Ovary (tissue), 3 donors: ENCODE data around the gene C2orf15.

ENCODE experiments used
- CTCF ChIP-seq, 3 donors: fragments of 450-650 bp in 2 of 3; fragments of 200-600 bp in 1 of 3; IDR thresholded peaks; one replicate each; pipeline versions ENCODE4 v1.5.1 to v1.8.0; 2016 to 2022; ENCODE audit warnings: antibody characterized with exemption in 3 of 3, mild to moderate bottlenecking in 1 of 3
- POLR2A ChIP-seq: fragments of 450-650 bp; IDR thresholded peaks from one replicate; pipeline ENCODE4 v1.6.1; 2017; ENCODE audit warnings: antibody characterized with exemption, mild to moderate bottlenecking, moderate library complexity
- donor health status: DM: no; HTN: no; CAD: no.

- TF ChIP-seq POLR2A (no peak), CTCF (IDR thresholded peaks at IDR 0.05) (no peak)
Measured at GRCh38 chr2:99169534-99169933, 28.0 kb downstream of the C2orf15 start.
